Adipose tissue (tissue), 3 donors: ENCODE results near the gene SHF. TPM values are rescaled to one million over a fixed set of nuclear protein-coding genes. Genes with fewer than 3 reads are reported as not detected.

ENCODE experiments used
- H3K27ac ChIP-seq: one replicate; pipeline ENCODE4 v1.5.1; 2013; ENCODE audit warnings: low read depth, low read length
- WGBS, 3 donors: extraction: QIAGEN DNeasy Blood & Tissue Kit; methylation state at CpG; one replicate each; pipeline ENCODE4 v1.1.7; 2013; 5-methylcytosine and 5-hydroxymethylcytosine counted together
- polyA plus RNA-seq, 3 donors: library from polyadenylated mRNA; stranded (reverse); fragments of 200-250 nt; gene quantifications; one replicate each; pipeline ENCODE4 v1.2.3, GENCODE V29; 2013
- donor health status: healthy with polysubstance abuse.
- donor health status: Bipolar disorder and iron deficiency.
- donor health status: healthy.

Gene SHF
- polyA plus RNA-seq, 3 donors, result 1.5 to 13.5 (median 2.9) TPM

- WGBS, 3 donors, result 0 to 1% (median 0%) methylated on average over 14 of the region's 14 CpGs
- no peak overlapping the region for H3K27ac ChIP-seq
Measured at GRCh38 chr15:45118131-45118588, 69.6 kb downstream of the SHF start.

GRCh38 chr15:45117308-45118130 lies 70.2 kb downstream of the SHF start:
- 23 to 33% (median 31%) methylated on average over 30 to 33 of the region's 33 CpGs for WGBS, 3 donors
- H3K27ac ChIP-seq, result no peak overlapping the region

Other genes with a start within 250 kb of the SHF start
- gene TERB2, start 231.3 kb downstream of the SHF start, polyA plus RNA-seq, result not detected
- gene SORD, start 164.8 kb downstream of the SHF start, polyA plus RNA-seq, result 1 to 10 TPM; 5.6 to 9.4 (median 5.8) TPM
- 1 to 10 TPM in 2 of 3 donors, under 1 TPM in 1; 0.08 to 1.6 (median 1.1) TPM for gene DUOX2, start 73.8 kb downstream of the SHF start, polyA plus RNA-seq
- gene DUOXA2, start 73.6 kb downstream of the SHF start, polyA plus RNA-seq, result under 1 TPM; 0.13 to 0.95 (median 0.56) TPM
- 1 to 10 TPM in 1 of 3 donors, under 1 TPM in 2; 0.14 to 3.3 (median 0.90) TPM for gene DUOXA1, start 58.1 kb downstream of the SHF start, polyA plus RNA-seq
- 1 to 10 TPM in 1 of 3 donors, under 1 TPM in 2; 0.20 to 4.1 (median 0.34) TPM for gene DUOX1, start 58.0 kb downstream of the SHF start, polyA plus RNA-seq
- gene SLC28A2, start 64.3 kb upstream of the SHF start, polyA plus RNA-seq, result under 1 TPM in 1 of 3 donors, not detected in 2; 0.59 TPM
- gene GATM, start 190.6 kb upstream of the SHF start, polyA plus RNA-seq, result 100 to 1,000 TPM in 1 of 3 donors, 1 to 10 TPM in 2; 6.2 to 692 (median 8.1) TPM